HG02678 (cell line): Measurements from ENCODE around the gene QRFP.

Source experiments
- ATAC-seq: cut with Tn5 transposase; IDR thresholded peaks from one replicate; pipeline ENCODE4 v1.9.1; 2021; ENCODE audit warnings: mild to moderate bottlenecking, moderate library complexity; ENCODE audit not compliant: unreplicated experiment

The QRFP gene

GRCh38 chr9:130896233-130897014 lies at the start of gene QRFP:
Gene QRFP (minus strand): TSS chr9:130896812. CDS start chr9:130893838, 2,974 bp downstream.
- ATAC-seq, result no peak

DNA sequence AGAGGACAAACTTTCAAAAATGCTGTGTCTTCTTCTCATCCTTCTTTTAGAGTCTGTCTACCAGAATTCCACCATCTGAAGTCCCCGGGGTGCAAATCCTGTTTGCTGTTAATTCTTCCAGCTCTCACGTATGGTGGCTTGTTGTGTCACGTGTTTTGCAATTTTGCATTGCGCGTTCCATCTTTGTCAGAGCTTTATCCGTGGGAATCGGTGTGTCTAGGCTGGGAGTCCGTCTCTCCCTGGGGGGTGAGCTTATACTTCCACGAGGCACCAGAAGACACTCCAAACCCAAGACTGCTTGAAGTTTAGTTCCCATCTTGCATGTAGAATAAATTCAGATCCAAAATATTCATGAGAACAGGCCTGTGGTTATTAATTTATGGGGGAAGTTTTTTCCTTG lies 48.6 kb upstream of the QRFP start:
- no peak for ATAC-seq

DNA sequence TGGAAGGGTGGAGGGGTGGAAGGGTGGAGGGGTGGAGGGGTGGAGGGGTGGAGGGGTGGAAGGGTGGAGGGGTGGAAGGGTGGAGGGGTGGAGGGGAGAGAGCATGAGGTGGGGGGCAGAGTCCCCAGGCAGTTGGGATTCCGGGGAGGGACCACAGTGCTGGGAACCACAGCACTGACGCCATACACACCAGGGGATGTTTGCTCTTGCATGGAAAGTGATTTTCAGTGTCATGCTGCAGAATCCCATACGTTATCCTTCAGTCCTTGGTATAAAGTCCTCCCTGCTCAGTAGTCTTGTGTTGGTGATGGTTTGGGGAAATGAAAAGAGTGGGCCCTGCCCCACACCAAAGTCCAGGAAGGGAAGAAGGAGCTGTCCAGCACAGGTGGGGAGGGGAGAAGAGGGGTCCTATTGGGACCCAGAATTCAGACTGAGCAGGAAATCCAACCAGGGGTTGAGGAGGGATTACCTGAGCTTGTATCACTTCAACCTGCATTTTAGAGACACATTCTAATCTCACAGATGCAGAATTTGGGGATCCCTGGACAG lies 48.0 kb upstream of the QRFP start:
- no peak for ATAC-seq

DNA sequence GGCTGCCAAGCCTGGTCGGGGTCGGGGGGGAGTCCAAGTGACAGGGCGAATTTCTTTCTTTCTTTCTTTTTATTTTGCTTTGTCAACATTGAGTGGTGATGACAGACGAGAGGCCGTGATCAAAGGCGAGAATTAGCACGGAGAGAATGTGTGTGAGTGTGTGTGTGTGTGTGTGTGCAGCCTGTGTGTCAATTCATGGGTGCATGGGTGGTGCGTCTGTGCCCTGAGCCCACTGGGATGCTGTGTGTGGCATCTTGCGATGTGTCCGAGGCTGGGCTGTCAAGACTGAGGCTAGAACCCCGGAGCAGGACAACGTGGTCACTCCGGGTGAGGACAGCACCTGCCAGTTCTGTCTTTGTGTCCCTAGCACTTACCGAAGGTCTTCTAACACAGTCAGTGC lies 47.2 kb upstream of the QRFP start:
- ATAC-seq, result no peak

GRCh38 chr9:130943221-130943620 lies 46.6 kb upstream of the QRFP start:
- no peak for ATAC-seq

- ATAC-seq, result no peak
Observed at GRCh38 chr9:130942679-130943078, 46.1 kb upstream of the QRFP start.

- no peak for ATAC-seq
Observed at GRCh38 chr9:130942084-130942483, 45.5 kb upstream of the QRFP start.

DNA sequence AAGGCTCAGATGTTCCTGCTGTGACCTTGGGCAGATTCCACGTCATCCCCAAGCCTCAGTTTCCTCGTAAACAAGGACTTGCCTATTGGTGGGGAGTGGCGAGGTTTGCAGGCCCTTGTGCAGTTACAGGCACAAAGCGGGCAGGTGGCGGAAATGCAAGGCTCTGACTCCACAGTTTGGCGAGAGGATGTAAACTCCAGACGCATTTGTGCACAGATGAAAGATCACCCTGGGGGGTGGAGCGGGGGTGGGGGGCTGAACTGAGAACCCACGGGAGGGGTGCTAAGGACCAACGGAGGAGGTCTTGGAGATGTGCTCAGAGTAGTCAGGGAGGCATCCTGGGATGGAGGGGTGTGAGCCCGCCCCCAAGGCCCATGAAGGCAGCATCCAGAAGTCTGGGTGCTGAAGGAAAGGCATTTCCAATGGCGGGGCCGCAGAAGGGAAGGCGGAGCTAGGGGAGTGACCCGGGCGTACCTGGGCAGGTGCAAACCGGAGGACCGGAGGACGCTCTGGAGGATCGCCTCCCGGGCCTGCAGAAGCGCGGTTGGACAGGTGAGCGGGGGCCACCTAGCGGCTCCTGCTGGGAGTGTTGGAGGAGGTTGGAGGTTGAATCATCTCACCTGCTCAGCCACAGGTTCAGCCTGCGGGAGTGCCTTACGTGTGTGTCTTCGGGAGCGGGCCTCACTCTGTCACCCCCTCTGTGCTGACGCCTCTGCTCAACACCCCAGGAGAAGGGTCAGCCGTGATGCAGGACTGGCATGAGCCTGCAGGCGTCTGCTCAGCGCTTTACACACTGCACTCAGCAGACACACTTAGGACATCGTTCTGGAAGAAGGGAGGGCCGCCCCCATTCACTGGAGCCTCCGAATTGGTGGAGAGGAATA lies 44.3 kb upstream of the QRFP start:
- no peak for ATAC-seq

- ATAC-seq, result no peak
Observed at GRCh38 chr9:130940027-130940549, 43.5 kb upstream of the QRFP start.

GRCh38 chr9:130939405-130940026 lies 42.9 kb upstream of the QRFP start:
- ATAC-seq, result no peak

- no peak for ATAC-seq
Observed at GRCh38 chr9:130938652-130939404, 42.2 kb upstream of the QRFP start, which contains the start of gene FIBCD1. Gene FIBCD1 (minus strand): TSS chr9:130939247. CDS start chr9:130938607, 640 bp downstream.

DNA sequence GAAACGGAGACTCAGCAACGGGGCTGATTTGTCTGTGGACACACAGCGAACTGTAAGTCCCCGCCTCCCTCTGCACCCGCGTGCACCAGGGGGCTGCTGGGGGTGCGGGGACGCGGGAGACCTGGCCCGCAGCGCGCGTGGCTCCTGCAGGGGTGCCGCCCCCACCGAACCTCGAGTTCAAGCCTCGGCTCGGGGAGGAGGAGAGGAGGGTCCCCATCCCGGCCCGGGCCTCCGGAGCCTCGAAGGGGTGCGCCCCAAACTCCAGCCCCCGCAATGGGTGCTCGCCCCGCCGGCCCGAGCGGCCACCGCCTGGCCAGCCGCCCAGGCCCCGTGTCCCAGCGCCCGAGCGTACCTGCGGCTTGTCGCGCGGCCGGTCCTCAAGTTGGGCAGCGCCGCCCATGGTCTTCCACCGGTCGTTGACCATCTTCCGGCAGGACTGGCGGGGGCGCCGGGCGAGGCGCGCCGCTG lies 41.6 kb upstream of the QRFP start:
- ATAC-seq, result no peak

GRCh38 chr9:130937146-130938076 lies 40.8 kb upstream of the QRFP start:
- ATAC-seq, result no peak

DNA sequence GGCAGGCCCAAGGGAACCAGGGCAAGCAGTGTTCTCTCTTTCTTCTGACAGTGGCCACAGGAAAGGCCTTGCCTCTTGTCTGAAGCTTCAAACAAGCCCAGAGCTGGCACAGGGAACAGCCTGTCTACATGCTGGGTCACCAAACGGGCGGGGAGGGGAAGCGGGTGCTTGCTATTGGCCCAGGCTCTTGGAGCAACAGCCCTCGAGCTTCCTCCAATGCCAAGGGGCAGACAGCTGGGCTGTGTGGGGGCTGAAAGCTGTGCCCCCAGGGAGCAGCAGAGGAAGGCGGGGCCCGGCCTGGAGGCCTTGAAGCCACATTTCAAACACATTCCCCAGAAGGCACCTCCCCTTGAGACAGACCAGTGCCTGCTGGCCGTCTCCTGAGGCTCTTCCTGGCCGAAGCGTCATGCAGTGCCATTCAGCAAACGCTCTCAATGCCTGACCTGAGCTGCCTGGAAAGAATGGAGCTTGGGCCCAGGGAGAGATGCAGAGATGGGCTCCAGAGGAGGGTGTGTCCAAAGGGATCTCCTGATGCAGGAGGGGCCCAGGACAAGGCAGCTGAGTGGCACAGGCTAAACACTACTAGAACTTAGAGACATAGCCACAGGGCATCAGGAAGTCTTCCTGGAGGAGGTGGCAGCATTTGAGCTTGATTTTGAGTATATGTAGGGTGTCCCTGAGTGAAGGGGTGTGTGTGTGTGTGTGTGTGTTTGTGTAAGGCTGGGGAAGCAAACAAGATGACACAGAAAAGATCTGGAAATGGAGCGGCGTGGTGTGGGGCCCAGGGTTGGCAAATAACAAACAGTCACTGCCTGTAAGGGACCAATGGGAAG lies 39.9 kb upstream of the QRFP start:
- no peak for ATAC-seq

- no peak for ATAC-seq
Observed at GRCh38 chr9:130935648-130936271, 39.1 kb upstream of the QRFP start.

- no peak for ATAC-seq
Observed at GRCh38 chr9:130934702-130935647, 38.4 kb upstream of the QRFP start.

- no peak for ATAC-seq
Observed at GRCh38 chr9:130934246-130934645, 37.6 kb upstream of the QRFP start.
